SK-N-SH (cell line): ENCODE results near the gene PDIA5. TPM values are rescaled to one million over a fixed set of nuclear protein-coding genes. Genes with fewer than 3 reads are reported as not detected.

Experiments used
- CTCF ChIA-PET: fragments of 300-600, 350-600 bp; formaldehyde crosslinking; extraction: SDS; loops from one replicate; lab custom pipeline; 2021; lab: Yijun Ruan, JAX
- POLR2A ChIA-PET: fragments of 350-600 bp; sonication (Branson Sonifier 250); formaldehyde crosslinking; extraction: SDS; loops from one replicate; lab custom pipeline; 2020; ENCODE audit warnings: antibody characterized with exemption, inconsistent platforms; lab: Yijun Ruan, JAX
- DNase-seq: peaks from one replicate; pipeline ENCODE4 v3.0.0; 2012
- H2AFZ ChIP-seq: fragments of 200-600 bp; sonication (generic); 2 replicates; pipeline ENCODE4 v1.8.1; 2016; ENCODE audit warnings: antibody characterized with exemption, mild to moderate bottlenecking, low read depth
- H3F3A ChIP-seq: fragments of 200-600 bp; sonication (generic); replicated peaks from 2 replicates; pipeline ENCODE3; 2016; ENCODE audit warnings: antibody characterized with exemption, mild to moderate bottlenecking; ENCODE audit not compliant: insufficient read depth
- H3K27ac ChIP-seq, 2 experiments: fragments of 200-500 bp in 1 of 2; fragments of 200-600 bp in 1 of 2; sonication (Bioruptor generic) in 1 of 2; sonication (generic), shearing (Covaris generic) in 1 of 2; 2 replicates each; pipeline versions ENCODE4 v1.5.1 to v1.6.1; 2014 to 2016; ENCODE audit warnings: low read depth in 2 of 2, inconsistent platforms in 1 of 2, low read length in 1 of 2, mild to moderate bottlenecking in 1 of 2, mixed read lengths in 1 of 2
- H3K27me3 ChIP-seq: fragments of 200-600 bp; sonication (generic), shearing (Covaris generic); 2 replicates; pipeline ENCODE4 v1.6.1; 2016; ENCODE audit warnings: mixed run types; ENCODE audit not compliant: insufficient read depth
- H3K36me3 ChIP-seq, 2 experiments: fragments of 200-500 bp in 1 of 2; fragments of 200-600 bp in 1 of 2; sonication (Bioruptor generic) in 1 of 2; sonication (generic) in 1 of 2; replicated peaks in 1 of 2; 2 replicates each; pipeline versions ENCODE3 to v1.5.1; 2014 to 2016; ENCODE audit warnings: low read length in 1 of 2, mild to moderate bottlenecking in 1 of 2; ENCODE audit not compliant: insufficient read depth in 2 of 2, control insufficient read depth in 1 of 2
- H3K4me1 ChIP-seq, 2 experiments: fragments of 200-500 bp in 1 of 2; fragments of 200-600 bp in 1 of 2; sonication (Bioruptor generic) in 1 of 2; sonication (generic), shearing (Covaris generic) in 1 of 2; 2 replicates each; pipeline versions ENCODE4 v1.5.1 to v1.6.1; 2014 to 2016; ENCODE audit warnings: low read depth in 1 of 2, low read length in 1 of 2, mixed run types in 1 of 2; ENCODE audit not compliant: insufficient read depth in 2 of 2, control insufficient read depth in 1 of 2
- H3K4me2 ChIP-seq: fragments of 200-600 bp; sonication (generic), shearing (Covaris generic); 2 replicates; pipeline ENCODE4 v1.6.1; 2017; ENCODE audit warnings: mixed run types
- H3K4me3 ChIP-seq, 2 experiments: fragments of 200-500 bp in 1 of 2; fragments of 200-600 bp in 1 of 2; sonication (Bioruptor generic) in 1 of 2; sonication (generic), shearing (Covaris generic) in 1 of 2; 2 replicates each; pipeline versions ENCODE4 v1.5.1 to v1.8.1; 2014 to 2016; ENCODE audit warnings: low read depth in 2 of 2, inconsistent platforms in 1 of 2, low read length in 1 of 2, mild to moderate bottlenecking in 1 of 2, mixed read lengths in 1 of 2, moderate library complexity in 1 of 2
- H3K79me2 ChIP-seq: fragments of 200-600 bp; sonication (generic); 2 replicates; pipeline ENCODE4 v1.8.1; 2017; ENCODE audit warnings: mild to moderate bottlenecking; ENCODE audit not compliant: insufficient read depth
- H3K9ac ChIP-seq: fragments of 200-600 bp; sonication (generic); 2 replicates; pipeline ENCODE4 v1.6.1; 2017; ENCODE audit warnings: mixed run types
- H3K9me2 ChIP-seq: fragments of 200-600 bp; sonication (generic); 2 replicates; pipeline ENCODE4 v1.6.1; 2017; ENCODE audit warnings: mixed run types
- H3K9me3 ChIP-seq: fragments of 200-600 bp; sonication (generic); 2 replicates; pipeline ENCODE4 v1.6.1; 2017; ENCODE audit warnings: mixed run types, mild to moderate bottlenecking, moderate library complexity
- H4K20me1 ChIP-seq: fragments of 200-600 bp; sonication (generic); 2 replicates; pipeline ENCODE4 v1.6.1; 2017; ENCODE audit warnings: mild to moderate bottlenecking, mixed run types; ENCODE audit not compliant: insufficient read depth
- EP300 ChIP-seq, 2 experiments: IDR thresholded peaks; 2 replicates each; pipeline versions ENCODE4 v1.4.0 to v1.6.1; 2012; ENCODE audit warnings: borderline replicate concordance in 1 of 2, low read depth in 1 of 2, low read length in 1 of 2
- GABPA ChIP-seq: IDR thresholded peaks from 2 replicates; pipeline ENCODE4 v1.4.0; 2012; ENCODE audit warnings: low read depth, mild to moderate bottlenecking
- MXI1 ChIP-seq: IDR thresholded peaks from 2 replicates; pipeline ENCODE4 v1.6.1; 2012; ENCODE audit warnings: mild to moderate bottlenecking, low read depth, low read length, improper control_type of control experiment
- NFIC ChIP-seq: IDR thresholded peaks from 2 replicates; pipeline ENCODE4 v1.4.0; 2012; ENCODE audit warnings: borderline replicate concordance
- PBX3 ChIP-seq: IDR thresholded peaks from 2 replicates; pipeline ENCODE4; 2012
- POLR2AphosphoS5 ChIP-seq: IDR thresholded peaks from 2 replicates; pipeline ENCODE4 v1.6.1; 2012; ENCODE audit warnings: low read depth, low read length
- RAD21 ChIP-seq: IDR thresholded peaks from 2 replicates; pipeline ENCODE4 v1.6.1; 2012; ENCODE audit warnings: mild to moderate bottlenecking, low read length
- REST ChIP-seq: IDR thresholded peaks from 2 replicates; pipeline ENCODE4 v1.6.1; 2012; ENCODE audit warnings: mild to moderate bottlenecking, low read depth, low read length, moderate library complexity
- TAF1 ChIP-seq: IDR thresholded peaks from 2 replicates; pipeline ENCODE4 v1.6.1; 2012; ENCODE audit warnings: low read depth, mild to moderate bottlenecking, low read length, moderate library complexity, borderline replicate concordance
- TCF12 ChIP-seq: IDR thresholded peaks from 2 replicates; pipeline ENCODE4 v1.4.0; 2012
- YY1 ChIP-seq: IDR thresholded peaks from 2 replicates; pipeline ENCODE4 v1.4.0; 2012; ENCODE audit warnings: low read depth, mild to moderate bottlenecking
- ZBTB33 ChIP-seq: IDR thresholded peaks from 2 replicates; pipeline ENCODE4 v1.4.0; 2012; ENCODE audit warnings: low read depth, borderline replicate concordance
- WGBS: methylation state at CpG from one replicate; pipeline ENCODE4 v1.1.6; 2017; ENCODE audit warnings: low lambda C conversion rate; 5-methylcytosine and 5-hydroxymethylcytosine counted together
- polyA plus RNA-seq, 3 experiments: library from polyadenylated mRNA; depleted of rRNA; stranded (reverse); fragments of >200 nt; gene quantifications; 2 replicates each; pipeline ENCODE4 v1.2.3, GENCODE V29; 2012

Gene PDIA5
- polyA plus RNA-seq, 1 of the 3 experiments (the other 2 are of a cell fraction), result 28.6 TPM

GRCh38 chr3:123085293-123085931 is 18.6 kb downstream of the PDIA5 start (continued):
- TF ChIP-seq ZBTB33, result no peak
- TF ChIP-seq, all 33 proteins: peak for 4

- no peak overlapping the region for H3K9ac ChIP-seq
- peaks cover 0 to 7% of the 10 kb centered on the region in 2 experiments for H3K36me3 ChIP-seq
- no peaks in the 10 kb centered on the region for H3K9me3 ChIP-seq
- no peak overlapping the region for H2AFZ ChIP-seq
- H3K27ac ChIP-seq, result peak overlapping the region in 1 of 2 experiments; percentile 96; a peak in 2 of 4 replicates
- no peaks in the 10 kb centered on the region for H3K9me2 ChIP-seq
- peaks cover 90% of the 10 kb centered on the region for H3K79me2 ChIP-seq
- TF ChIP-seq PBX3 (peak; percentile 18; the same call in 1 of the 2 replicates), NFIC (no peak)
- peaks cover 36 to 81% of the 10 kb centered on the region in 2 experiments for H3K4me1 ChIP-seq
- H3K4me2 ChIP-seq, result no peak overlapping the region
- H3K27me3 ChIP-seq, result no peaks in the 10 kb centered on the region
- ChIA-PET CTCF (interaction anchor here (0.6 to 1.6 kb wide), 7 partner anchors 9 to 567 kb away, joined by 3 to 5 read pairs (median 3); no protein-coding TSS in a partner anchor), POLR2A (interaction anchor here (1.0 to 1.1 kb wide), 2 partner anchors 19 to 21 kb away, joined by 3 to 4 read pairs; partner anchors contain the start of gene PDIA5)
- H4K20me1 ChIP-seq, result peaks cover 94% of the 10 kb centered on the region
- H3F3A ChIP-seq, result peaks cover 7% of the 10 kb centered on the region
- no peak for DNase-seq
- H3K4me3 ChIP-seq, result no peak overlapping the region
- WGBS, result 87% methylated on average over 5 of the region's 5 CpGs
Observed at GRCh38 chr3:123085932-123086627, 19.3 kb downstream of the PDIA5 start.

- Histone ChIP-seq H3K4me1 (peaks cover 22 to 63% of the 10 kb centered on the region in 2 experiments), H3K9ac (no peak overlapping the region), H3K4me2 (no peak overlapping the region), H4K20me1 (peaks cover 77% of the 10 kb centered on the region), H3K27ac (no peak overlapping the region), H3K4me3 (no peak overlapping the region), H3F3A (peaks cover 7% of the 10 kb centered on the region), H3K79me2 (peaks cover 79% of the 10 kb centered on the region), H3K9me3 (no peaks in the 10 kb centered on the region), H3K36me3 (peaks cover 7 to 15% of the 10 kb centered on the region in 2 experiments), H3K27me3 (no peaks in the 10 kb centered on the region), H2AFZ (no peak overlapping the region), H3K9me2 (no peaks in the 10 kb centered on the region)
- ChIA-PET POLR2A (no interaction called here), CTCF (no interaction called here)
- 92% methylated on average over 2 of the region's 2 CpGs for WGBS
- no peak for DNase-seq
- no peak for TF ChIP-seq TAF1
- no peak for TF ChIP-seq TCF12
- TF ChIP-seq REST, result no peak
- no peak for TF ChIP-seq RAD21
- TF ChIP-seq GABPA, result no peak
- TF ChIP-seq YY1, result no peak
- TF ChIP-seq EP300 (IDR thresholded peaks at IDR 0.05; ENCODE audit: borderline replicate concordance in 1 of 2, low read depth in 1 of 2, low read length in 1 of 2), result no peak
- TF ChIP-seq MXI1, result no peak
- no peak for TF ChIP-seq NFIC
- TF ChIP-seq POLR2AphosphoS5, result no peak
- no peak for TF ChIP-seq ZBTB33
Observed at GRCh38 chr3:123088387-123088786, 21.6 kb downstream of the PDIA5 start.
